Measurements from ENCODE around the gene KLHL8. TPM values are rescaled to one million over a fixed set of nuclear protein-coding genes. Genes with fewer than 3 reads are reported as not detected.

The KLHL8 gene
- 10 to 100 TPM; 11.3 to 15.5 TPM for total RNA-seq
- long read RNA-seq, donor 1, full-length matches to known transcripts: 1 of 2 reads
- long read RNA-seq, donor 1, partial matches to known transcripts: 0 of 2 reads
- long read RNA-seq, donor 1, other reads (novel, unspliced or antisense): 1 of 2 reads
- long read RNA-seq, donor 2, partial matches to known transcripts: 1 of 2 reads
- long read RNA-seq, donor 2, other reads (novel, unspliced or antisense): 1 of 2 reads

DNA sequence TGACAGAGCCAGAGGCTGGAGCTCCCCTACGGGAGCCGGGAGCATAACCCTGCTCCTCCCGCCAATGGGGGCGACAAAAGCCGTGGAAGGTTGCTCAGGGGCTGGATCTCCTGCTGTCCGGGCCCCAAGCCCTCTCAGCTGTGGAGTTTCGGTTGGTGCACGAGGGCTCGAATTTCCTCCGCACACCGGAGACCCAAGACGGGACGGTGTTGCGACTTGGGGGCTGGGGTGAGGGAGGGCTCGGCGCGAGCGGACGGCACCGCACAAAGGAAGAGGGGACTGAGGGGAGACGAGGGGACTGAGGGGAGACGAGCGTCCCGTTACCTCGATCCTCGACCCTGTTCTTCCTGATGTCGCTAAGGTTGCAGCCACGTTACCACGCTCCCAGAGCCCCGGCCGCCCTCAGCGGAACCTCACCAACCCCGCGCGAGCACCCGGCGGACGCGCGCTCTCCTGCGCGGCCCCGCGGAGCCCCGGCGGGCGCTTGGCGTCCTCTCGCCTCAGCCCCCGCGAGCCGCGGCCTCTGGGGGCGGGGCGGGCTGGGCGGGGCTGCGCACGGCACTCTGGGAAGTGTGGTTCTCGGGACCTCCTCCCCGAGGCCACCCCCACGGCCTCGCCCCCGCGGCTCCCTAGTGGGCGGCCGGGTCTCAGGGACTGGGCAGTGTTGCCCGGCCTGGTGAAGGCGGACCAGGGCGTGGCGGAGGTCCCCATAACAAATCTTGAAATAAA is at the start of gene KLHL8:
TSS of gene KLHL8 (minus strand) at position 525 of the 729 bp plus-strand sequence. CDS start 25,079 bp downstream, outside the sequence.
- intact Hi-C loops (cut with DNase I): no loop called here
- DNase-seq (ENCODE audit: low spot score): peak; percentile 95

DNA sequence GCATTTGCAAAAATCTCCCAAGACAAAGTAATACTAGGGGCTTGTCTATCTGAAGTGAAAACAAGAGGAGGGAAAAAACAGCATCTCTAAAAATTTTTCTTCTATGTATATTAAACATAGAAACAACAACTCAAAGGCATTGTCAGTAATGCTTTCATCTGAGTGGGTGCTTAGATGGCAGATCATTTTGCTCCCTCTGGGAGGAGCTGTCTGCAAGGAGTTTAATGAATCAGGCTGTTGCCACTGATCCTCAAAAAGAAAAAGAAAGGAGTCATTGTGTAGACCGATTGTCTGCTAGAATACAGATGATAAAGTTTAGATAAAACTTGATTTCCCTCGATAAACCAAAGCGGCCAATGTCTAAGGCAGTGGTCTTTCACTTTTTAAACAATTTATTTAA is 49.7 kb upstream of the KLHL8 start:
- intact Hi-C loops (cut with DNase I): no loop called here
- no peak for DNase-seq (ENCODE audit: low spot score)

DNA sequence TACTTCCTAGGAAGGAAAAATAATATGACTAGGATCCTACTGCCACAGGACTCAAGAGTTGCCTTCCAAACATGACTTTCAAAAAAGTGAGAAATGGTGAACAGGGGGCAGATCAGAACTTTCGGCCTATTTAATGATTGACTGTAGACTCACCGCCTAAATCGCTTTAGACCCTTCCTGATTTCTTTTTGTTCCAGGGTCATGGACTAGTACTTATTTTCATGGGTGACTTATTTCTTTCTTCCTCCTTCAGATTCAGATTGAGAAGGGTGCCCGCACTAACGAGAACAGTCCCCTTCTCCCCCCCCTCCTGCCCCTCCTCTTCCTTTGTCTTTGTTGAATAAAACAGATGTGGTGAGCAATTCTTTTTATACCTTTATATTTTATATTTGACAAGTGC is 48.0 kb upstream of the KLHL8 start:
- DNase-seq (ENCODE audit: low spot score): no peak
- intact Hi-C loops (cut with DNase I): no loop called here

DNA sequence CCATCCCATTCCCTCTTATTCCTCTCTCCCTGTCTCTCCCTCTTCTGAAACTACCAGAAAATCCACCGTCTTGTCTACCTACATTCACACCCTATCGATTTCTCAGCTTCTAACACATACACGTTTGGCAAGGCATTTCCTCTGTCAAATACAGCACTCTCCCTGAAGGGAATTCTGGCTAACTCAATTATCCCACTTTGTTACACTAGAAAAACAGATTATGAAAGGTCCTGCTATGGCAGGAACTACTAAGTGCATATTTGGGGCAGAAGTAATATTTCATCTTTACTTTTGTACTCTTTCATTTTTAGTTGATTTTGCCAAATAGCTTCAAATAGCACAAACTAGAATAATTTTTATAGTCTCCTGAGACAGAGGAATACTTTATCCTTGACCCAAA is 46.6 kb upstream of the KLHL8 start:
- DNase-seq (ENCODE audit: low spot score): no peak
- intact Hi-C loops (cut with DNase I): no loop called here

DNA sequence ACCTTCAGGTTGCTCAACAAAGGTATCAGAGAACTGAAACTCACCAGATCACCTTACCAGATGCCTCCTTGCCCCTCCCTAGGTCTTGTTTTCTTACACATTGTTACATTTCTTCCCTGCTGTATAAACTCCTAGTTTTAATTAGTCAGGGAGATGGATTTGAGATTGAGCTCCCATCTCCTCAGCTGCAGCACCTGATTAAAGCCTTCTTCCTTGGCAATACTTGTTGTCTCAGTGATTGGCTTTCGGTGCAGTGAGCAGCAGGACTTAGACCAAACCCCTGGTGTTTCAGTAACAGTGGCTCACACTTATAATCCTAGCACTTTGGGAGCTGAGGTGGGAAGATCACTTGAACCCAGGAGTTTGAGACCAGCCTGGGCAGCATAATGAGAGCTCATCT is 42.5 kb upstream of the KLHL8 start:
- no peak for DNase-seq (ENCODE audit: low spot score)
- intact Hi-C loops (cut with DNase I): no loop called here

DNA sequence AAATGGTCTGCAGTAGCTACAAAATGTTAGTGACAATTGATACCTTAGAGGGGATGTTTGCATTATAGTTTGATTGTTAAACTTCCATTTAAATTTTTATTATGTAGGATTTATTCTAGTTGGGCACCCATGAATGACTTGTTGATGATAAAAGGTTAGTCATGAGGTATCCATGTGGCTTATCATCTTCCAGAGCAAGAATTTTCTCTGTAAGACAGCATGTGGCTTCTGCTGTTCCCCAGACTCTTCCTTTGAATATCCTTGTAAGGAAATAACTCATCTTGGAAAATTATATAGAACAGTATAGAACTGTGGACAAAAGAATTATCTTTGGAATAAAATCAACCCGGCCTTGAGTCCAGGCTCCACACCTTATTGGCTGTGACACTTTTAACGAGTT is 40.1 kb upstream of the KLHL8 start:
- intact Hi-C loops (cut with DNase I): no loop called here
- DNase-seq (ENCODE audit: low spot score): no peak

DNA sequence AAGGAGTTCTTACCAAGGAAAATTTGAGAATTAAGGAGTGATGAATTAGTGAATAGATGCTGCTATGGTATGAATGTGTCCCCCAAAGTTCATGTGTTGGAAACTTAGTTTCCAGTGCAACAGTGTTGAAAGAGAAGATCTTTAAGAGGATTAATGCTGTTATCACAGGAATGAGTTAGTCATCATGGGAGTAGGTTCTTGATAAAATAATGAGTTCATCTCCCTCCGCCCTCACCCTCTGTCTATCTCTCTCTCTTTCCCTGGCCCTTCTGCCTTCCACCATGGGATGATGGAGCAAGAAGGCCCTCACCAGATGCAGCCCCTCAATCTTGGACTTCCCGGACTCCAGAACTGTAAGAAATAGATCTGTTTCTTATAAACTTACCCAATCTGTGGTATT is 38.3 kb upstream of the KLHL8 start:
- intact Hi-C loops (cut with DNase I): no loop called here
- no peak for DNase-seq (ENCODE audit: low spot score)

DNA sequence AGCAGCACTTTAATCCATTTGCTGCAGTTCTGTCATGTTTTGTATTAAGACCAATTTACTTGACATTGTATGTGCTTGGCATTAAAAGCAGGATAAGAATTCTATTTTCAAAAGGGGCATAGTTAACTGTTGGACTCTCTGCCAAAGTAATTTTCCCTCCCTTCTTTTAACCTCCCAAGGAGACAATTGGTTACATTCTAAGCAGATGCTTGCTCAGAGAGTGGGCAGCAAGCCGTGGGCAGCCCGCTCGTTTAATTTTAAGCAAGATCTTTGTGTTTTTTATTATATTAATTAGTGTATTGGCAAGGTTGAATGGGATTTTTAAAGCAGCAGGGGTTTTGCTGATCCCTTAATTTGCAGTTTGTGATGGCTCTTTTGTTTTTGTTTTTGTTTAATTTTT is 37.1 kb upstream of the KLHL8 start:
- intact Hi-C loops (cut with DNase I): no loop called here
- DNase-seq (ENCODE audit: low spot score): no peak

DNA sequence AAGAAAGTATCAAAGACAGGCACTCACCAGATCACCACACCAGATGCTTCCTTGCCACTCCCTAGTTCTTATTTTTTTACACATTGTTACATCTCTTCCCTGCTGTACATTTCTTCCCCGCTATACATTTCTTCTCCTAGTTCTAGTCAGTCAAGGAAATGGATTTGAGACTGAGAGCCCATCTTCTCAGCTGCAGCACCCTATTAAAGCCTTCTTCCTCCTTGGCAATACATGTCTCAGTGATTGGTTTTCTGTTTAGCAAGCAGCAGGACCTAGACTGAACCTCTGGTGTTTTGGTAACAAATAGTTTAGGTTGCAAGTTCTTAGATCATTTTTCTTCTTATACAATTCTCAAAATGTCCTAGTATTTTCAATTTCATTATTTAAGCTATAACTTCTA is 35.3 kb upstream of the KLHL8 start:
- no peak for DNase-seq (ENCODE audit: low spot score)
- intact Hi-C loops (cut with DNase I): loop anchor here in 1 of 2 donors (2.0 kb wide), 1 partner anchor 63 kb away; no protein-coding TSS in a partner anchor

DNA sequence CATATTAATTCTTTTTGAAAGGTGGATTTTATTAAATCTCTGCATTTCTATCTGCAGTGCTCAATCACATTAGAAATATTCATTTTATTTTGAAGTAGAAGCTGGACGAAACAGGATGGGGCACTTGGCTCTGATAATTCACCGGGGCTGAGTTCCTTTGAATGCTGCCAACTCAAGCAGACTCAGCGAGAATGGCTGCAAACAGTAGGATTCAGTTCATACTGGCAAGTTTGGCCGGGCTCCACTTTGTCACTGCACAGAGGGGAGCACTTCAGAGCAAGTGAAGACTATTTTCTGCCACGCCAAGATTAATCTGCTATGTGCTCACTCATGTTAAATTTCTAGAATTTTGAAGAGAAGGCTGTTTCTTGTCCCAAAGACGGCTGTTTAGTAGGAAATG is 30.7 kb upstream of the KLHL8 start:
- intact Hi-C loops (cut with DNase I): no loop called here
- no peak for DNase-seq (ENCODE audit: low spot score)

DNA sequence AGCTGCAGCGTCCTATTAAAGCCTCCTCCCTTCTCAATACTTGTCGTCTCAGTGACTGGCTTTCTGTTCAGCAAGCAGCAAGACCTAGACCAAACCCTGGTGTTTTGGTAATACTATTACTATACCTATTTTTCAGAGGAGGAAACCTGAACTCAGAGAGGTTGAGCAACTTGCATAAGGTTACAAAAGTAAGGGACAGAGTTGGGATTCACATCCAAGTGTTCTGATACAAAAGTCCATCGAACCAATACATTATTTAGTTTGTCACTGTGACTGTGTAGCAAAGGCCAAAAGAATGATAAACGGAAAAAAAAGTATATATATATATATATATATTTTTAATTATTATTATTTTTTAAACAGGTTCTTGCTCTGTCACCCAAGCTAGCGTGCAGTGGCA is 29.9 kb upstream of the KLHL8 start:
- intact Hi-C loops (cut with DNase I): no loop called here
- DNase-seq (ENCODE audit: low spot score): no peak

DNA sequence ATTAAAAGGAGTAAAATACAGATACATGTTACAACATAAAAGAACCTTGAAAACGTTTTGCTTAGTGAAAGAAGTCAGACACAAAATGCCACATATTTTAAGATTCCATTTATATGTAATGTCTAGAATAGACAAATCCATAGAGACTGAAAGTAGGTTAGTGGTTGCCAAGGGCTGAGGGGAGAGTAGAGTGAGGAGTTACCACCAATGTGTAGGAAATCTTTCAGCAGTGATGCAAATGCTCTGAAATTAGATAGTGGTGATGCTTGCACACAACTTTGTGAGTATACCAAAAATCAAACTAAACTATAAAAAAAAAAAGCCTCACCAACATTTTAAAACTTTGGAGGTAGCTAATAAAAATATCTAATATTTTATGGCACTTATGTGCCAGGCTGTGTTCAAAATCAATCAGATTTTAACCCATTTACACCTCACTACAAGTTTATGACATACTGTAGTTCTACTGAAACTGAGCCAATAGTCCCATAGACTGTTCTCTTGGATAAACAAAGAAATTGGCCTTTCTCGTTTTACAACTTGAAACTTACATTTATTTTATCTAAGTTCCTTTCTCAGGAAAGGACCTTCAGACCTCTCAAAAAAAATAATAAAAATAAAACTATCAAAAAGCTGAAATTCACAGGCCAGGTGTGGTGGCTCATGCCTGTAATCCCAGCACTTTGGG is 29.1 kb upstream of the KLHL8 start:
- intact Hi-C loops (cut with DNase I): no loop called here
- DNase-seq (ENCODE audit: low spot score): no peak

DNA sequence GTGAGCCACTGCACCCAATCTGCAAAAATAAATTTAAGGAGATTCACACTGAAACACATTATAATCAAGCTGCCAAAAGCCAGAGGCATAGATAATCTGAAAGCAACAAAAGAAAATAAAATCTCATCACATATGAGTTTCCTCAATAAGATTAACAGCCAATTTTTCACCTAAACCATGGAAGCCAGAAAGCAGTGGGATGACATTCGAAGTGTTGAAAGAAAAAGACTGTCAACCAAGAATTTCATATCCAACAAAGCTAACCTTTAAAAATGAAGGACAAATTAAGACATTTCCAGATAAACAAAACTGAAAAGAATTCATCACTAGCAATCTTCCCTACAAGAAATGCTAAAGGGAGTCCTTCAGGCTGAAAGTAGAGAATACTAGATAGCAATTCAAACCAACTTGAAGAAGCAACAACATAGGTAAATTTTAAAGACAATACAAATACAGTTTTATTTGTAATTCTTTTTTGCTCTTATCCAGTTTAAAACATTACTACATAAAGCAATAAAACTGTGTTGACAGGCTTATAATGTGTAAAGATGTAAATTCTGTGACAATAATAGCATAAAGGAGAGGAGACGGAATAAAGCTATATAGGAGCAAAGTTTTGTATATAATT is 23.1 kb upstream of the KLHL8 start:
- intact Hi-C loops (cut with DNase I): loop anchor here in 1 of 2 donors (5.0 kb wide), 1 partner anchor 321 kb away; no protein-coding TSS in a partner anchor
- DNase-seq (ENCODE audit: low spot score): no peak

DNA sequence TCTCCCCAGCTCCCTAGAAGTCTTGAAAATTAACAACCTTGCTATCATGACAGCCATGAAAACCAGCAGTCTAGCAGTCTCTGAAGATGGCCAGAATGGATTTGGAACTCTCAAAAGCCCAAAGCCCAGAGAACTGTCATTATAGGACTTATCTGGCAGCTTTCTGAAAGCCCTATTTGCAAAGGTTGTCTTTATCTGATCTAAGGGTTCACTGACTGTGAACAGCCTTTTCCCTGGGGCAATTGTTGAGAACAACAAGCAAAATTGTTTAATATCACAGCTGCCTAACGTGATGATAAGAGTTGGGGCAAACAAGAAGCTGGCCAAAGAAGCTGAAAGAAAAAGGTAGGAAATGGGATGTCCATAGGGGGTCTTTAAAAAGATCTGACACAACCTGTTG is 20.9 kb upstream of the KLHL8 start:
- intact Hi-C loops (cut with DNase I): loop anchor here in 1 of 2 donors (5.0 kb wide), 1 partner anchor 319 kb away; no protein-coding TSS in a partner anchor
- DNase-seq (ENCODE audit: low spot score): no peak

DNA sequence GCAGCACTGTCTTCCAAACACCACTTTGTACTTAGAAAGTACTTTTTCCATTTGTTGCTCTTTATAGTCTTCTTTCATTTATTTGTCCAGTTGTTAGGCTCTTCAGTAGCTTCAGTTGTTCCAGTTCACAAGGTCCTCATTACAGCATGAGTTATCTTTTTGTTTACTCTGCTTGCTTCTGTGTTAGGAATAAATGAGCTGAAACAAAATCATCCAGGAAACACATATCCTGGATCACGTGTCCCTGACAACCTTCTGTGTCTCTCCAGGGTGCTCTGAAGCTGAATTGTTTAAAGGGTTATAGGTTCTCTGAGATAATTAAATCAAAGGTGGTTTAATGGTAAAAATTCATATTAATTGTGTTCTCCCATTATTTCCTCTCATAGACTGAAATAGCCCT is 19.9 kb upstream of the KLHL8 start:
- DNase-seq (ENCODE audit: low spot score): no peak
- intact Hi-C loops (cut with DNase I): loop anchor here in 1 of 2 donors (5.0 kb wide), 1 partner anchor 318 kb away; no protein-coding TSS in a partner anchor

DNA sequence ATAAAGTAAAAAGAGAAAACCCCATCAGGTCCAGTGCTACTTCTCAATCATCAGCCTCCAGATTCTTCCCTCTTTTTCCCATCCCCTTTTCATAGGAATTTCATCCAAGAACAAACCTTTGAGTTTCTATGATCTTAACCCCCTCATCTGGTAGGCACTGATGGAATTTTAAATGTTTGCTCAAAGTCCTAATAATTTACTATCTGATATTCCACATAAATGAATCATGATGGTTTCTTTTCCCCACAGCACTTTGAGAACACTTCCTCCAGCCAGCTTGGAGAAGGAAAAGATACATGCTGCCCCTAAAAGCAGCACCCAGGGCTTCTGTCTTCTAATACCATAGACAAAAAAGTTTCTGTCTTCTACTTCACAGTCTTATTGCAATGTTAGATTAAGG is 19.4 kb upstream of the KLHL8 start:
- intact Hi-C loops (cut with DNase I): loop anchor here (5.0 to 10.0 kb wide), 3 partner anchors 88 to 318 kb away; no protein-coding TSS in a partner anchor
- no peak for DNase-seq (ENCODE audit: low spot score)

DNA sequence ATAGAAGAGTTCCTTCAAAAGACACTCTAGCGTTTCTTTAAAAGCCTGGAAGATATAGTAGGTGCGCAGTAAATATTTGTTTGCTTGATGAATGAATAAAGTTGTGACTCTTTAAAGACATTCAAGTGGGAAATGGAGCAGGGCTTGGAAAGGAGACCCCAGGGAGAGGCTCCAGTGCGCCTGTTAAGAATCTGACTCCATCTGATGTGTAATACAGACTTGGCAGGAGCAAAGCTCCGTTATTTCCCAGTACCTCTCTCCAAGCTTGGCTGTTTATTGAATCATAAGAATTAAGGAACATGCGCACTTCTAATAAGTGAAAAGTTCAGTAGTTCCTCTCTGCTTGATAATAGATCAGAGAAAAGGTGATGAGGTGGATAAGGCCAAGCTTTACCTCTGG is 18.8 kb upstream of the KLHL8 start:
- DNase-seq (ENCODE audit: low spot score): no peak
- intact Hi-C loops (cut with DNase I): loop anchor here (5.0 to 10.0 kb wide), 2 partner anchors 87 to 294 kb away; no protein-coding TSS in a partner anchor

DNA sequence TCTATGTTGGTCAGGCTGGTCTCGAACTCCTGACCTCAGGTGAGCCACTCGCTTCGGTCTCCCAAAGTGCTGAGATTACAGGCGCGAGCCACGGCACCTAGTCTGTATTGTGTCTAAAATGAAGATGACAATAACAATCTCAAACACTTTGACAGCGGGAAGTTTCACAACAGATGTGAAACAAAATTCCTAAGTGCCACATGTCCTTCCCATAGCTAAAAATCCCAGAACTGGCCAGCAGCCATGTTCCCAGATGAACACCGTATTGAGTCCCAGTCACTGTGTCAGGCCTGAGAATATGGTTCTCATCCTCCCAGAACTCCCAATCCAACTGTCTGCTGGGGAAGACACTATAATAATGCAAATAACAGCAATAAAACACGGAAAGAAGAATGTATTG is 16.4 kb upstream of the KLHL8 start:
- intact Hi-C loops (cut with DNase I): loop anchor here (5.0 to 10.0 kb wide), 2 partner anchors 85 to 292 kb away; no protein-coding TSS in a partner anchor
- no peak for DNase-seq (ENCODE audit: low spot score)

DNA sequence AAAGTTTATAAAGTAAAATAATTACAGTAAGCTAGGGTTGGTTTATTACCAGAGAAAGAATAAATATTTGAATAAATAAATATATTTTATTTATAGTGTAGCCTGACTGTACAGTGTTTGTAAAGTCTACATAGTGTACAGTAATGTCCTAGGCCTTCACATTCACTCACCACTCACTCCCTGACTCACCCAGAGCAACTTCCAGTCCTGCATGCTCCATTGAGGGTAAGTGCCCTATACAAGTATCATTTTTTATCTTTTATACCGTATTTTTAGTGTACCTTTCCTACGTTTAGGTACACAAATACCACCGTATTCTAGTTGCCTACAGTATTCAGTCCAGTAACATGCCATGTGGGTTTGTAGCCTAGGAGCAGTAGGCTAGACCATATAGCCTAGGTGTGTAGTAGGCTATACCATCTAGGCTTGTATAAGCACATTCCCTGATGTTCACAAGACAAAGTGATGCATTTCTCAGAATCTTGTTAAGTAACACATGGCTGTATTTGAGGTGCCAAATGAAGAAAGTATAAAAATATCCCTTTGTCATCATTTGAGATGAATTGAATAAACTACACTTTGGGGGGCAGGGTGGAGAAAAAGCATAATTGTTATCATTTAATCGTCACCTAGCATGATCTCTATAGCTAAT is 14.7 kb upstream of the KLHL8 start:
- intact Hi-C loops (cut with DNase I): loop anchor here (5.0 to 10.0 kb wide), 2 partner anchors 83 to 290 kb away; no protein-coding TSS in a partner anchor
- DNase-seq (ENCODE audit: low spot score): no peak

All from posterior vena cava (tissue), 2 donors.